Motor neuron (in vitro differentiated cells): ENCODE data around the gene DZIP1. TPM values are rescaled to one million over a fixed set of nuclear protein-coding genes. Genes with fewer than 3 reads are reported as not detected.

Experiments used
- ATAC-seq, 8 experiments: fragments of 200-7000 bp; cut with Tn5 transposase; replicated peaks in 6 of 8; 2 replicates each; pipeline ENCODE4 v1.8.0; 2021; ENCODE audit warnings: mild to moderate bottlenecking in 8 of 8, moderate library complexity in 8 of 8
- H3K27ac ChIP-seq, 2 donors: fragments of 250-450 bp; sonication (Bioruptor Pico); 2 replicates each; pipeline ENCODE4 v1.9.0; 2021; ENCODE audit warnings: antibody characterized with exemption in 2 of 2, mild to moderate bottlenecking in 2 of 2, moderate library complexity in 1 of 2
- H3K4me1 ChIP-seq, 2 donors: fragments of 250-450 bp; sonication (Bioruptor Pico); replicated peaks in 1 of 2; 2 replicates each; pipeline ENCODE4 v1.6.1; 2021; ENCODE audit warnings: antibody characterized with exemption in 2 of 2, mild to moderate bottlenecking in 2 of 2, moderate library complexity in 1 of 2
- H3K4me3 ChIP-seq, 5 donors: fragments of 250-450 bp; sonication (Bioruptor Pico); 2 replicates each; pipeline ENCODE4 v1.9.0; 2021; ENCODE audit warnings: antibody characterized with exemption in 5 of 5, mild to moderate bottlenecking in 5 of 5, moderate library complexity in 4 of 5
- WGBS, 10 experiments: fragments of 450-650 bp; shearing (Covaris generic); methylation state at CpG; one replicate each; pipeline ENCODE4 v1.0.0; 2022; 5-methylcytosine and 5-hydroxymethylcytosine counted together
- in situ Hi-C, 9 experiments: fragments of 400-800 bp; cut with MboI; loops; one replicate each; pipeline ENCODE4 v1.15.0; 2021; ENCODE audit warnings: low sequenced_read_pairs in 9 of 9, low pct_unique_long_range_greater_than_20kb in 2 of 9; ENCODE audit not compliant: unreplicated experiment in 9 of 9
- total RNA-seq, 8 experiments: library from RNA; unstranded; fragments of 300-600 nt; gene quantifications; 2 replicates each; pipeline versions ENCODE4 v1.2.3 to v1.2.4, GENCODE V29; 2022

Gene DZIP1
- total RNA-seq, 8 experiments from 2014 or later = 21.5 to 61.3 (median 37.2) TPM

- in situ Hi-C loops = loop anchor here in 1 of 9 experiments (25.0 kb wide), 1 partner anchor 93 kb away; no protein-coding TSS in a partner anchor
- 40 to 93% (median 80%) methylated on average over 1 to 5 of the region's 5 CpGs; no CpG with 5 or more reads in 2 of the 10 experiments for WGBS, 10 experiments
- ATAC-seq = no peak
Measured at GRCh38 chr13:95530178-95530577, 114.3 kb downstream of the DZIP1 start.

More at GRCh38 chr13:95530178-95530577, 114.3 kb downstream of the DZIP1 start:
- no peak overlapping the region for H3K27ac ChIP-seq
- no peak overlapping the region for H3K4me3 ChIP-seq
- H3K4me1 ChIP-seq = no peaks in the 10 kb centered on the region

Other genes starting within 250 kb of the DZIP1 start
- 1 to 10 TPM in 5 of 8 experiments, under 1 TPM in 1, not detected in 2; 0.58 to 8.9 (median 1.7) TPM for gene CLDN10, start 92.0 kb downstream of the DZIP1 start, total RNA-seq
- gene DNAJC3, start 32.4 kb upstream of the DZIP1 start, total RNA-seq = 10 to 100 TPM; 11.6 to 75.1 (median 29.2) TPM